ENCODE data around the gene RGS8. TPM values are rescaled to one million over a fixed set of nuclear protein-coding genes. Genes with fewer than 3 reads are reported as not detected.

RGS8 gene
- 0.17 TPM in 1 of 3 replicates, not detected in the others for total RNA-seq
- long read RNA-seq, result 0 reads

- TF ChIP-seq CTCF (IDR thresholded peaks at IDR 0.05), result no peak
- Mint-ChIP-seq H3K9me3 (ENCODE audit: low read depth) (no peaks in the 10 kb centered on the region), H3K4me3 (ENCODE audit: unreplicated experiment) (no peak within 1 kb of the TSS), H3K27ac (ENCODE audit: unreplicated experiment) (no peak within 1 kb of the TSS), H3K27me3 (ENCODE audit: low read depth) (peaks cover 10% of the 10 kb centered on the region), H3K36me3 (ENCODE audit: low read depth) (no peaks in the 10 kb centered on the region), H3K4me1 (ENCODE audit: low read depth) (peaks cover 26% of the 10 kb centered on the region)
- DNase-seq (ENCODE audit: low spot score), result no peak
Observed at GRCh38 chr1:182684116-182684828, at the start of gene RGS8. Gene RGS8, minus strand, starts transcription at chr1:182684587. Its CDS starts 14,938 bp downstream, at chr1:182669649.

- no peaks in the 10 kb centered on the region for H3K9me3 Mint-ChIP-seq (ENCODE audit: low read depth)
- H3K36me3 Mint-ChIP-seq (ENCODE audit: low read depth), result no peaks in the 10 kb centered on the region
- DNase-seq (ENCODE audit: low spot score), result no peak
- H3K4me3 Mint-ChIP-seq (ENCODE audit: unreplicated experiment), result no peak overlapping the region
- no peak for TF ChIP-seq CTCF (IDR thresholded peaks at IDR 0.05)
- H3K27me3 Mint-ChIP-seq (ENCODE audit: low read depth), result no peaks in the 10 kb centered on the region
- H3K4me1 Mint-ChIP-seq (ENCODE audit: low read depth), result peaks cover 33% of the 10 kb centered on the region
- H3K27ac Mint-ChIP-seq (ENCODE audit: unreplicated experiment), result no peak overlapping the region
Observed at GRCh38 chr1:182731852-182732575, 47.6 kb upstream of the RGS8 start.

- no peak for DNase-seq (ENCODE audit: low spot score)
- TF ChIP-seq CTCF (IDR thresholded peaks at IDR 0.05), result no peak
- Mint-ChIP-seq H3K4me3 (ENCODE audit: unreplicated experiment) (no peak overlapping the region), H3K27ac (ENCODE audit: unreplicated experiment) (no peak overlapping the region), H3K4me1 (ENCODE audit: low read depth) (peaks cover 43% of the 10 kb centered on the region), H3K36me3 (ENCODE audit: low read depth) (no peaks in the 10 kb centered on the region), H3K9me3 (ENCODE audit: low read depth) (no peaks in the 10 kb centered on the region), H3K27me3 (ENCODE audit: low read depth) (no peaks in the 10 kb centered on the region)
Observed at GRCh38 chr1:182726912-182727311, 42.5 kb upstream of the RGS8 start.

- Mint-ChIP-seq H3K9me3 (ENCODE audit: low read depth) (no peaks in the 10 kb centered on the region), H3K36me3 (ENCODE audit: low read depth) (no peaks in the 10 kb centered on the region), H3K4me1 (ENCODE audit: low read depth) (peaks cover 30% of the 10 kb centered on the region), H3K27me3 (ENCODE audit: low read depth) (no peaks in the 10 kb centered on the region), H3K27ac (ENCODE audit: unreplicated experiment) (peak overlapping the region; percentile 57), H3K4me3 (ENCODE audit: unreplicated experiment) (no peak overlapping the region)
- DNase-seq (ENCODE audit: low spot score), result no peak
- TF ChIP-seq CTCF (IDR thresholded peaks at IDR 0.05), result no peak
Observed at GRCh38 chr1:182725259-182726255, 41.2 kb upstream of the RGS8 start.

- H3K4me1 Mint-ChIP-seq (ENCODE audit: low read depth), result peaks cover 22% of the 10 kb centered on the region
- H3K9me3 Mint-ChIP-seq (ENCODE audit: low read depth), result no peaks in the 10 kb centered on the region
- TF ChIP-seq CTCF (IDR thresholded peaks at IDR 0.05), result no peak
- no peaks in the 10 kb centered on the region for H3K36me3 Mint-ChIP-seq (ENCODE audit: low read depth)
- DNase-seq (ENCODE audit: low spot score), result no peak
- H3K27ac Mint-ChIP-seq (ENCODE audit: unreplicated experiment), result no peak overlapping the region
- H3K4me3 Mint-ChIP-seq (ENCODE audit: unreplicated experiment), result no peak overlapping the region
- no peaks in the 10 kb centered on the region for H3K27me3 Mint-ChIP-seq (ENCODE audit: low read depth)
Observed at GRCh38 chr1:182724215-182724614, 39.8 kb upstream of the RGS8 start.
